HepG2 (cell line): ENCODE measurements around the gene MBD3L3. TPM values are rescaled to one million over a fixed set of nuclear protein-coding genes. Genes with fewer than 3 reads are reported as not detected.

ENCODE experiments used
- ARID2 ChIP-seq: sonication (generic); formaldehyde crosslinking; IDR thresholded peaks from 2 replicates; pipeline ENCODE4 v1.8.1; 2022; ENCODE audit warnings: mild to moderate bottlenecking, missing genetic modification reagents, borderline replicate concordance
- ARID3A ChIP-seq: IDR thresholded peaks from 2 replicates; pipeline ENCODE4 v1.6.1; 2012; ENCODE audit warnings: low read depth, low read length, improper control_type of control experiment
- ASH2L ChIP-seq: fragments of 300-600, 200-600 bp; sonication (generic); IDR thresholded peaks from 2 replicates; pipeline ENCODE4 v1.7.0; 2017; ENCODE audit warnings: low read depth, mild to moderate bottlenecking, moderate library complexity, mixed read lengths, low read length; ENCODE audit not compliant: insufficient read length
- ATF2 ChIP-seq: sonication (generic); formaldehyde crosslinking; IDR thresholded peaks from 2 replicates; pipeline ENCODE4 v1.4.0; 2020; ENCODE audit warnings: missing genetic modification reagents
- FOXM1 ChIP-seq: sonication (generic); formaldehyde crosslinking; IDR thresholded peaks from 2 replicates; pipeline ENCODE4 v1.5.0; 2020; ENCODE audit warnings: missing genetic modification reagents
- IRF9 ChIP-seq: sonication (generic); formaldehyde crosslinking; IDR thresholded peaks from 2 replicates; pipeline ENCODE4 v1.8.0; 2022; ENCODE audit warnings: missing genetic modification reagents, mild to moderate bottlenecking, borderline replicate concordance
- KLF16 ChIP-seq, 2 experiments: sonication (generic) in 1 of 2; formaldehyde crosslinking in 1 of 2; IDR thresholded peaks; 2 replicates each; pipeline versions ENCODE4 v1.6.1 to v1.8.0; 2016 to 2023; ENCODE audit warnings: missing genetic modification reagents in 2 of 2, missing compliant biosample characterization in 1 of 2
- PRDM10 ChIP-seq: sonication (generic); formaldehyde crosslinking; IDR thresholded peaks from 2 replicates; pipeline ENCODE4 v1.4.0; 2020; ENCODE audit warnings: low read depth, missing genetic modification reagents
- REXO4 ChIP-seq: sonication (generic); formaldehyde crosslinking; IDR thresholded peaks from 2 replicates; pipeline ENCODE4 v1.8.0; 2022; ENCODE audit warnings: missing genetic modification reagents, mild to moderate bottlenecking, borderline replicate concordance
- RFXANK ChIP-seq: IDR thresholded peaks from 2 replicates; pipeline ENCODE4 v1.6.1; 2016
- SETDB1 ChIP-seq: sonication (generic); formaldehyde crosslinking; IDR thresholded peaks from 2 replicates; pipeline ENCODE4 v1.5.1; 2020; ENCODE audit warnings: missing genetic modification reagents, mild to moderate bottlenecking, borderline replicate concordance
- ZFP62 ChIP-seq: sonication (generic); formaldehyde crosslinking; IDR thresholded peaks from 2 replicates; pipeline ENCODE4 v1.4.0; 2020; ENCODE audit warnings: missing genetic modification reagents
- ZNF280D ChIP-seq: sonication (generic); formaldehyde crosslinking; IDR thresholded peaks from 2 replicates; pipeline ENCODE4 v1.5.1; 2020; ENCODE audit warnings: mild to moderate bottlenecking, missing genetic modification reagents
- ZNF670 ChIP-seq: sonication (generic); formaldehyde crosslinking; IDR thresholded peaks from 2 replicates; pipeline ENCODE4 v1.8.0; 2022; ENCODE audit warnings: mild to moderate bottlenecking, missing genetic modification reagents, borderline replicate concordance
- ZNF713 ChIP-seq: sonication (generic); formaldehyde crosslinking; IDR thresholded peaks from 2 replicates; pipeline ENCODE4 v1.4.0; 2020; ENCODE audit warnings: mild to moderate bottlenecking, missing genetic modification reagents
- ZNF775 ChIP-seq: sonication (generic); formaldehyde crosslinking; IDR thresholded peaks from 2 replicates; pipeline ENCODE4 v1.4.0; 2020; ENCODE audit warnings: missing genetic modification reagents, mild to moderate bottlenecking, moderate library complexity, borderline replicate concordance
- ZNF841 ChIP-seq: sonication (generic); formaldehyde crosslinking; IDR thresholded peaks from 2 replicates; pipeline ENCODE4 v1.8.1; 2023; ENCODE audit warnings: missing genetic modification reagents, borderline replicate concordance
- polyA plus RNA-seq, 8 experiments: library from polyadenylated mRNA; depleted of rRNA in 3 of 8; stranded (reverse) in 7 of 8; unstranded in 1 of 8; fragments of >200 nt; fragmentation: Illumina TruSeq in 4 of 8; extraction: Trizol in 4 of 8; gene quantifications; 2 replicates each; pipeline versions ENCODE4 v1.2.1 to v1.2.3, GENCODE V29; 2011 to 2016; ENCODE audit warnings: low read depth in 4 of 8, missing spikeins in 1 of 8, mixed read lengths in 1 of 8; ENCODE audit not compliant: insufficient read depth in 1 of 8
- total RNA-seq, 5 experiments: library from RNA; depleted of rRNA; stranded (reverse); fragments of >200 nt; fragmentation: Illumina TruSeq; extraction: Trizol; gene quantifications; 2 replicates each; pipeline ENCODE4 v1.2.3, GENCODE V29; 2016; ENCODE audit warnings: low read depth in 1 of 5

MBD3L3 gene
- total and polyA plus RNA-seq, 2 of the 13 experiments (the other 11 are each of a cell fraction or from before 2014, with no cell fraction given): not detected

- no peak; the same call in 1 of the 2 replicates for TF ChIP-seq IRF9
- TF ChIP-seq KLF16 (CRISPR knock-in tag; IDR thresholded peaks at IDR 0.05): peak in 1 of 2 experiments; percentile 49; a peak in 1 of 4 replicates
- TF ChIP-seq ZFP62 (CRISPR knock-in tag): no peak
- no peak for TF ChIP-seq FOXM1 (CRISPR knock-in tag)
- no peak for TF ChIP-seq ARID3A
- no peak for TF ChIP-seq RFXANK (CRISPR knock-in tag)
- TF ChIP-seq ARID2 (CRISPR knock-in tag): 0 out of 2 replicates have a peak, but pooled peaks have one; percentile 32
- no peak for TF ChIP-seq ZNF841
- TF ChIP-seq ZNF775: no peak
- TF ChIP-seq ZNF713 (CRISPR knock-in tag): no peak
- no peak for TF ChIP-seq ZNF670 (CRISPR knock-in tag)
- TF ChIP-seq SETDB1: no peak
- no peak for TF ChIP-seq REXO4
- no peak for TF ChIP-seq ZNF280D (CRISPR knock-in tag)
- TF ChIP-seq PRDM10 (CRISPR knock-in tag): no peak
- TF ChIP-seq ATF2: no peak
- TF ChIP-seq ASH2L: peak; percentile 89
These were observed 10.8 kb upstream of the MBD3L3 start, which contains the start of gene ZNF557 (continued) for GRCh38 chr19:7069042-7069903.
